A549 (cell line): Measurements from ENCODE around the gene SUB1. TPM values are rescaled to one million over a fixed set of nuclear protein-coding genes. Genes with fewer than 3 reads are reported as not detected.
A peak's percentile ranks its signal among the peaks of the same experiment; 100 is the strongest.

Experiments
- ATAC-seq, 2 experiments: fragments of 200-7000 bp in 1 of 2; fragments of >200 bp in 1 of 2; cut with Nextera tagmentation in 1 of 2; cut with Tn5 transposase in 1 of 2; 3 replicates each; pipeline versions ENCODE4 v1.8.0 to v1.9.1; 2018 to 2020; ENCODE audit warnings: mild to moderate bottlenecking in 1 of 2, moderate library complexity in 1 of 2
- CTCF ChIA-PET: fragments of 300-600 bp; sonication (Branson Sonifier 250); formaldehyde crosslinking; extraction: SDS; loops from one replicate; lab custom pipeline; 2021; ENCODE audit warnings: antibody characterized with exemption, inconsistent platforms; lab: Yijun Ruan, JAX
- POLR2A ChIA-PET: fragments of 350-600 bp; formaldehyde crosslinking; extraction: SDS; loops from one replicate; lab custom pipeline; 2021; ENCODE audit warnings: antibody characterized with exemption, inconsistent platforms; lab: Yijun Ruan, JAX
- DNase-seq, 2 experiments: peaks; one replicate each; pipeline versions ENCODE4 v3.0.0 to v3.0.0-alpha.2; 2011 to 2016; ENCODE audit warnings: low read depth in 1 of 2, low spot score in 1 of 2
- FAIRE-seq: peaks from 2 replicates; lab custom pipeline; 2011; peaks lifted over from hg19 to GRCh38; lab: Jason Lieb, UNC
- H3K27ac ChIP-seq, 2 experiments: fragments of >200 bp; sonication (Bioruptor Twin); formaldehyde crosslinking; 3 replicates each; pipeline ENCODE4 v1.5.1; 2016 to 2017
- H3K4me1 ChIP-seq: fragments of >200 bp; sonication (Bioruptor Twin); formaldehyde crosslinking; 3 replicates; pipeline ENCODE4 v1.6.1; 2016
- H3K4me2 ChIP-seq: fragments of >200 bp; sonication (Bioruptor Twin); formaldehyde crosslinking; 3 replicates; pipeline ENCODE4 v1.6.1; 2016
- H3K4me3 ChIP-seq: fragments of >200 bp; sonication (Bioruptor Twin); formaldehyde crosslinking; 3 replicates; pipeline ENCODE4 v1.5.1; 2016
- H3K9me3 ChIP-seq: fragments of >200 bp; sonication (Bioruptor Twin); formaldehyde crosslinking; 3 replicates; pipeline ENCODE4 v1.6.1; 2016
- CBX2 ChIP-seq: fragments of 200-600 bp; sonication (generic); IDR thresholded peaks from 2 replicates; pipeline ENCODE4 v1.6.1; 2016; ENCODE audit warnings: low read depth, mild to moderate bottlenecking, borderline replicate concordance
- CHD4 ChIP-seq: fragments of 200-600 bp; sonication (generic); IDR thresholded peaks from 2 replicates; pipeline ENCODE4 v1.6.1; 2016; ENCODE audit warnings: antibody characterized with exemption, mild to moderate bottlenecking, borderline replicate concordance
- ELK1 ChIP-seq: fragments of 150-350 bp; IDR thresholded peaks from 2 replicates; pipeline ENCODE4 v1.6.1; 2014; ENCODE audit warnings: low read depth, mild to moderate bottlenecking, low read length
- FOSL2 ChIP-seq, 2 experiments: fragments of 450-650 bp in 1 of 2; fragments of >200 bp in 1 of 2; sonication (Bioruptor Twin) in 1 of 2; formaldehyde crosslinking; IDR thresholded peaks; 2 replicates each; pipeline versions ENCODE4 v1.5.0 to v1.6.1; 2016 to 2020; ENCODE audit warnings: mild to moderate bottlenecking in 1 of 2, moderate library complexity in 1 of 2
- HEYL ChIP-seq: fragments of 250-450 bp; sonication (Bioruptor Pico); IDR thresholded peaks from 2 replicates; pipeline ENCODE4 v1.8.0; 2021; ENCODE audit warnings: mild to moderate bottlenecking, moderate library complexity
- HOXB13 ChIP-seq: fragments of 250-450 bp; sonication (Bioruptor Pico); IDR thresholded peaks from 2 replicates; pipeline ENCODE4 v1.5.0; 2020; ENCODE audit warnings: low read depth, mild to moderate bottlenecking, moderate library complexity
- JUN ChIP-seq, 2 experiments: fragments of >200 bp; sonication (Bioruptor Twin); formaldehyde crosslinking; IDR thresholded peaks; 2 replicates in 1 of 2; 3 replicates in 1 of 2; pipeline ENCODE4 v1.6.1; 2016 to 2017
- KDM5A ChIP-seq: fragments of 200-600 bp; sonication (generic); IDR thresholded peaks from 2 replicates; pipeline ENCODE4 v1.6.1; 2016; ENCODE audit warnings: antibody characterized with exemption, mild to moderate bottlenecking
- MAFK ChIP-seq: fragments of 450-650 bp; IDR thresholded peaks from 2 replicates; pipeline ENCODE4 v1.6.1; 2014; ENCODE audit not compliant: partially characterized antibody
- NFE2L2 ChIP-seq: fragments of 150-350 bp; conservative IDR thresholded peaks from 2 replicates; pipeline ENCODE4 v1.6.1; 2014; ENCODE audit warnings: low read length
- POLR2AphosphoS2 ChIP-seq: conservative IDR thresholded peaks from 2 replicates; pipeline ENCODE4 v1.6.1; 2012; ENCODE audit warnings: low read length, improper control_type of control experiment, inconsistent platforms
- RAD21 ChIP-seq, 2 experiments: fragments of >200 bp in 1 of 2; sonication (Bioruptor Twin) in 1 of 2; formaldehyde crosslinking in 1 of 2; IDR thresholded peaks in 1 of 2; conservative IDR thresholded peaks in 1 of 2; 2 replicates in 1 of 2; 3 replicates in 1 of 2; pipeline ENCODE4 v1.6.1; 2012 to 2018; ENCODE audit warnings: inconsistent platforms in 1 of 2
- RCOR1 ChIP-seq: fragments of 150-350 bp; IDR thresholded peaks from 2 replicates; pipeline ENCODE4 v1.6.1; 2014; ENCODE audit warnings: antibody characterized with exemption, low read length, low read depth
- SMC3 ChIP-seq: fragments of >200 bp; sonication (Bioruptor Twin); formaldehyde crosslinking; IDR thresholded peaks from 3 replicates; pipeline ENCODE4 v1.6.1; 2018; ENCODE audit warnings: inconsistent platforms
- SREBF2 ChIP-seq: fragments of 450-650 bp; IDR thresholded peaks from 2 replicates; pipeline ENCODE4 v1.6.1; 2014; ENCODE audit warnings: mild to moderate bottlenecking, moderate library complexity
- ZSCAN20 ChIP-seq: fragments of 250-450 bp; sonication (Bioruptor Pico); IDR thresholded peaks from 2 replicates; pipeline ENCODE4 v1.8.0; 2022; ENCODE audit warnings: mild to moderate bottlenecking, moderate library complexity
- WGBS: methylation state at CpG from one replicate; pipeline ENCODE4 v1.1.6; 2017; ENCODE audit errors: missing lambda C conversion rate; 5-methylcytosine and 5-hydroxymethylcytosine counted together
- polyA plus RNA-seq, 4 experiments: library from polyadenylated mRNA; depleted of rRNA in 3 of 4; stranded (reverse); fragments of >200 nt; fragmentation: RNase III in 1 of 4; extraction: RNeasy Plus Mini Kit Qiagen cat#74134 plus additional on column Dnase treatment in 1 of 4; gene quantifications; 2 replicates in 3 of 4; 3 replicates in 1 of 4; pipeline ENCODE4 v1.2.3, GENCODE V29; 2011 to 2017
- TF ChIP-seq, protein P1 (sequence below): fragments of 200-600 bp; sonication (generic); IDR thresholded peaks from 2 replicates; pipeline ENCODE4 v1.6.1; 2016; ENCODE audit warnings: antibody characterized with exemption, mild to moderate bottlenecking, moderate library complexity
- TF ChIP-seq, protein P2 (sequence below): IDR thresholded peaks from 2 replicates; pipeline ENCODE4 v1.6.1; 2012
- TF ChIP-seq, protein P3 (sequence below): fragments of 250-450 bp; sonication (Bioruptor Pico); IDR thresholded peaks from 2 replicates; pipeline ENCODE4 v1.5.0; 2020; ENCODE audit warnings: low read depth, mild to moderate bottlenecking, moderate library complexity

SUB1 gene
- polyA plus RNA-seq, 2 of the 4 experiments (the other 2 are of a cell fraction): 190 to 450 TPM

- Histone ChIP-seq H3K4me1 (peaks cover 15% of the 10 kb centered on the region; the same call in 2 of the 3 replicates), H3K9me3 (no peaks in the 10 kb centered on the region), H3K4me3 (no peak overlapping the region), H3K27ac (no peak overlapping the region), H3K4me2 (no peak overlapping the region)
- ATAC-seq: no peak
- TF ChIP-seq SMC3 (no peak), SREBF2 (no peak), JUN (IDR thresholded peaks at IDR 0.05) (no peak), KDM5A (no peak)
- WGBS: 69% methylated on average over 6 of the region's 6 CpGs
- no peak for DNase-seq
- POLR2A ChIA-PET: no interaction called here
- no peak for FAIRE-seq
- CTCF ChIA-PET: interaction anchor here (3.3 kb wide), 1 partner anchor 50 kb away, joined by 16 read pairs; no protein-coding TSS in a partner anchor
These were observed 45.1 kb upstream of the SUB1 start for GRCh38 chr5:32539981-32540845.

GRCh38 chr5:32541241-32541640 lies 44.1 kb upstream of the SUB1 start:
- FAIRE-seq (no peak), DNase-seq (no peak), ATAC-seq (no peak)
- H3K9me3 ChIP-seq: no peaks in the 10 kb centered on the region
- ChIA-PET CTCF (interaction anchor here (1.5 kb wide), 1 partner anchor 51 kb away, joined by 6 read pairs; no protein-coding TSS in a partner anchor), POLR2A (no interaction called here)
- no peak overlapping the region for H3K4me3 ChIP-seq
- H3K4me1 ChIP-seq: peaks cover 15% of the 10 kb centered on the region; the same call in 2 of the 3 replicates
- TF ChIP-seq CHD4 (no peak), RAD21 (conservative IDR thresholded peaks at IDR 0.05 in 1 of 2, IDR thresholded peaks at IDR 0.05 in 1 of 2) (no peak), ZSCAN20 (CRISPR knock-in tag) (no peak)
- WGBS: 98% methylated on average over 4 of the region's 4 CpGs
- no peak overlapping the region for H3K4me2 ChIP-seq
- H3K27ac ChIP-seq: no peak overlapping the region

DNA sequence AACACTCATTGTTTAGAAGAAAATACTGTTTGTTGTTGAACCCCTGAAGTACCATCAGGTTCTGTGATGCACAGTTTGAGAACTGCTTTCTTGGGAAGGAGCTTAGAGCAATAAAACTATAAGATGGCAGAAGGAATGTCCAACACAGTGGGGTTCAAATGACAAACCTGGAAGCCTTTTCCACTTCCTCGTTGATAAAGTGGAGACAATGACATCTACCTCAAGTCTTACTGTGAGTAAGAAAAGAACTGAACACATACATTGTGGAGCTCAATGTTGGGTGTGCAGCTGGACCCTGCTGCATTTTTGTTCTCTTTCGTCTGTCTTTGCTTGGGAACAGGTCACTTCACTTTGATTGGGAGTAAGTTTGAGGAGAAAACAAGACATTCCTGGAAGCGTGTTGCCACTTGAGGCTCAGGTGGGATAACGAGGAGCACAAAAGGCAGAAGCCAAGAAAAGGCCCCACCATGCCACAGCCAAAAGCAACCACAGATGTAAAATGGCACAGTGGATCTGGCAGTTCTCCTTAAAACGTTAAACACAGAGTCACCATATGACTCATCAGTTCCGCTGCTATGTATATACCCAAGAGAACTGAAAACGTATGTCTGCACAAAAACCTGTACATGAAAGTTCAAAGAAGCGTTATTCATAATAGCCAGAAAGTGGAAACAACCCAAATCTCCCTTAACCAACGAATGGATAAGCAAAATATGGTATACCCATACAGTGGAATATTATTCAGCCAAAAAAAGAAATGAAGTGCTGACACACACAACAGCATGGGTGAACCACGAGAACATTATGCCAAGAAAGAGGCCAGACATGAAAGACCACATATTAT lies 42.9 kb upstream of the SUB1 start:
- TF ChIP-seq FOSL2 (IDR thresholded peaks at IDR 0.05) (no peak), FOSL2 (CRISPR knock-in tag; IDR thresholded peaks at IDR 0.05) (peak; percentile 50), HOXB13 (CRISPR knock-in tag) (no peak)
- TF ChIP-seq, all 56 proteins: peak for 1
- Histone ChIP-seq H3K4me3 (no peak overlapping the region), H3K4me2 (no peak overlapping the region), H3K4me1 (peaks cover 7% of the 10 kb centered on the region; the same call in 1 of the 3 replicates), H3K9me3 (0 out of 3 replicates have a peak, but pooled peaks cover 3% of the 10 kb centered on the region), H3K27ac (no peak overlapping the region)
- ATAC-seq (no peak), FAIRE-seq (no peak), DNase-seq (no peak)
- ChIA-PET POLR2A (no interaction called here), CTCF (interaction anchor here (0.6 to 2.0 kb wide), 4 partner anchors 18 to 297 kb away, joined by 3 to 6 read pairs (median 4); no protein-coding TSS in a partner anchor)
- 59% methylated on average over 10 of the region's 10 CpGs for WGBS

- Histone ChIP-seq H3K4me1 (no peaks in the 10 kb centered on the region), H3K27ac (no peak overlapping the region), H3K4me2 (no peak overlapping the region), H3K9me3 (0 out of 3 replicates have a peak, but pooled peaks cover 3% of the 10 kb centered on the region), H3K4me3 (no peak overlapping the region)
- FAIRE-seq (no peak), DNase-seq (no peak), ATAC-seq (no peak)
- ChIA-PET POLR2A (no interaction called here), CTCF (interaction anchor here (0.6 to 2.0 kb wide), 2 partner anchors 18 to 297 kb away, joined by 3 to 5 read pairs; no protein-coding TSS in a partner anchor)
- WGBS: 93% methylated on average over 8 of the region's 8 CpGs
- TF ChIP-seq HEYL (CRISPR knock-in tag) (no peak), ELK1 (no peak), NFE2L2 (no peak), CBX2 (no peak), POLR2AphosphoS2 (no peak), SREBF2 (no peak), RCOR1 (no peak), MAFK (no peak)
- TF ChIP-seq, protein P1, sequence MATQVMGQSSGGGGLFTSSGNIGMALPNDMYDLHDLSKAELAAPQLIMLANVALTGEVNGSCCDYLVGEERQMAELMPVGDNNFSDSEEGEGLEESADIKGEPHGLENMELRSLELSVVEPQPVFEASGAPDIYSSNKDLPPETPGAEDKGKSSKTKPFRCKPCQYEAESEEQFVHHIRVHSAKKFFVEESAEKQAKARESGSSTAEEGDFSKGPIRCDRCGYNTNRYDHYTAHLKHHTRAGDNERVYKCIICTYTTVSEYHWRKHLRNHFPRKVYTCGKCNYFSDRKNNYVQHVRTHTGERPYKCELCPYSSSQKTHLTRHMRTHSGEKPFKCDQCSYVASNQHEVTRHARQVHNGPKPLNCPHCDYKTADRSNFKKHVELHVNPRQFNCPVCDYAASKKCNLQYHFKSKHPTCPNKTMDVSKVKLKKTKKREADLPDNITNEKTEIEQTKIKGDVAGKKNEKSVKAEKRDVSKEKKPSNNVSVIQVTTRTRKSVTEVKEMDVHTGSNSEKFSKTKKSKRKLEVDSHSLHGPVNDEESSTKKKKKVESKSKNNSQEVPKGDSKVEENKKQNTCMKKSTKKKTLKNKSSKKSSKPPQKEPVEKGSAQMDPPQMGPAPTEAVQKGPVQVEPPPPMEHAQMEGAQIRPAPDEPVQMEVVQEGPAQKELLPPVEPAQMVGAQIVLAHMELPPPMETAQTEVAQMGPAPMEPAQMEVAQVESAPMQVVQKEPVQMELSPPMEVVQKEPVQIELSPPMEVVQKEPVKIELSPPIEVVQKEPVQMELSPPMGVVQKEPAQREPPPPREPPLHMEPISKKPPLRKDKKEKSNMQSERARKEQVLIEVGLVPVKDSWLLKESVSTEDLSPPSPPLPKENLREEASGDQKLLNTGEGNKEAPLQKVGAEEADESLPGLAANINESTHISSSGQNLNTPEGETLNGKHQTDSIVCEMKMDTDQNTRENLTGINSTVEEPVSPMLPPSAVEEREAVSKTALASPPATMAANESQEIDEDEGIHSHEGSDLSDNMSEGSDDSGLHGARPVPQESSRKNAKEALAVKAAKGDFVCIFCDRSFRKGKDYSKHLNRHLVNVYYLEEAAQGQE: no peak
- TF ChIP-seq, protein P2, sequence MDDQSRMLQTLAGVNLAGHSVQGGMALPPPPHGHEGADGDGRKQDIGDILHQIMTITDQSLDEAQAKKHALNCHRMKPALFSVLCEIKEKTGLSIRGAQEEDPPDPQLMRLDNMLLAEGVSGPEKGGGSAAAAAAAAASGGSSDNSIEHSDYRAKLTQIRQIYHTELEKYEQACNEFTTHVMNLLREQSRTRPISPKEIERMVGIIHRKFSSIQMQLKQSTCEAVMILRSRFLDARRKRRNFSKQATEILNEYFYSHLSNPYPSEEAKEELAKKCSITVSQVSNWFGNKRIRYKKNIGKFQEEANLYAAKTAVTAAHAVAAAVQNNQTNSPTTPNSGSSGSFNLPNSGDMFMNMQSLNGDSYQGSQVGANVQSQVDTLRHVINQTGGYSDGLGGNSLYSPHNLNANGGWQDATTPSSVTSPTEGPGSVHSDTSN: no peak
- TF ChIP-seq, protein P3, sequence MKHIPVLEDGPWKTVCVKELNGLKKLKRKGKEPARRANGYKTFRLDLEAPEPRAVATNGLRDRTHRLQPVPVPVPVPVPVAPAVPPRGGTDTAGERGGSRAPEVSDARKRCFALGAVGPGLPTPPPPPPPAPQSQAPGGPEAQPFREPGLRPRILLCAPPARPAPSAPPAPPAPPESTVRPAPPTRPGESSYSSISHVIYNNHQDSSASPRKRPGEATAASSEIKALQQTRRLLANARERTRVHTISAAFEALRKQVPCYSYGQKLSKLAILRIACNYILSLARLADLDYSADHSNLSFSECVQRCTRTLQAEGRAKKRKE (CRISPR knock-in tag): no peak
These were observed 42.1 kb upstream of the SUB1 start for GRCh38 chr5:32543291-32543690.
